Fibroblast of mammary gland (primary cell): ENCODE measurements around the gene PARP3.

Experiments used
- DNase-seq: peaks from one replicate; pipeline ENCODE4 v3.0.0-alpha.2; 2010; ENCODE audit warnings: low read depth
- H3K4me3 ChIP-seq: 2 replicates; pipeline ENCODE4 v1.5.1; 2011; ENCODE audit warnings: low read depth, mild to moderate bottlenecking, low read length, moderate library complexity; ENCODE audit not compliant: control insufficient read depth
- CTCF ChIP-seq: conservative IDR thresholded peaks from 2 replicates; pipeline ENCODE4 v1.5.1; 2011; ENCODE audit warnings: low read depth, low read length, inconsistent platforms; ENCODE audit not compliant: control insufficient read depth, insufficient read depth

Gene PARP3

GRCh38 chr3:51945031-51945840 lies 3.1 kb downstream of the PARP3 start:
- TF ChIP-seq CTCF: no peak
- H3K4me3 ChIP-seq: no peak overlapping the region

GRCh38 chr3:51945926-51946705 lies 4.0 kb downstream of the PARP3 start:
- H3K4me3 ChIP-seq: no peak overlapping the region
- DNase-seq: no peak
- no peak for TF ChIP-seq CTCF

More at GRCh38 chr3:51945031-51945840, 3.1 kb downstream of the PARP3 start:
- DNase-seq: no peak

- no peak for DNase-seq
- TF ChIP-seq CTCF: no peak
- no peak overlapping the region for H3K4me3 ChIP-seq
Measured at GRCh38 chr3:51946796-51947195, 4.6 kb downstream of the PARP3 start.

GRCh38 chr3:51947215-51947900 lies 5.2 kb downstream of the PARP3 start:
- no peak overlapping the region for H3K4me3 ChIP-seq
- no peak for TF ChIP-seq CTCF
- DNase-seq: no peak

GRCh38 chr3:51948016-51948580 lies 5.9 kb downstream of the PARP3 start:
- TF ChIP-seq CTCF: no peak
- DNase-seq: no peak
- H3K4me3 ChIP-seq: no peak overlapping the region

GRCh38 chr3:51949121-51949520 lies 7.0 kb downstream of the PARP3 start:
- DNase-seq: no peak
- TF ChIP-seq CTCF: no peak
- no peak overlapping the region for H3K4me3 ChIP-seq
